ENCODE data around the gene HAUS3. TPM values are rescaled to one million over a fixed set of nuclear protein-coding genes. Genes with fewer than 3 reads are reported as not detected.

HAUS3 gene
- total RNA-seq, 4 donors from 2014 or later = 7.6 to 17.9 (median 11.8) TPM

DNA sequence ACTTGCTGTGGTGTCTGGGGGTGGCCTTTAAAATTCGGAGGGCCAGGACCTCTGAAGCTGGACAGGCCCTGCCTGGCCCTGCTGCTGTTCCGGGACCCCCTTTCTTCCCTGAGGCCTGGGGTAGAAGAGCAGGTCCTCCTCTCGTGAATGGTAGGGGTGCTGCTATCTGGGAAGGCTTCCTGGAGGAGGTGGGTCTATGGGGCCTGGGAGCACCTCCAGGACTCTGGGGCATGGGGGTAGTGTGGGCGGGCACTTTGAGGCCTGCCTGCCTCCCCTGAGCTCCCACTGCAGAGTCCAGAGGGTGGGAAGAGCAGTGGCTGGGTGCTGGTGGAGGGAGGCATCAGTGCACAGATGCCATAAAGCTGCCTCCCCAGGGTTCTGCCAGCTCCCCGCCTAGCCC lies 24.9 kb upstream of the HAUS3 start:
- TF ChIP-seq EP300 (IDR thresholded peaks at IDR 0.05) (no peak), POLR2A (IDR thresholded peaks at IDR 0.05) (no peak), POLR2AphosphoS5 (IDR thresholded peaks at IDR 0.05) (no peak)
- TF ChIP-seq, protein P1, sequence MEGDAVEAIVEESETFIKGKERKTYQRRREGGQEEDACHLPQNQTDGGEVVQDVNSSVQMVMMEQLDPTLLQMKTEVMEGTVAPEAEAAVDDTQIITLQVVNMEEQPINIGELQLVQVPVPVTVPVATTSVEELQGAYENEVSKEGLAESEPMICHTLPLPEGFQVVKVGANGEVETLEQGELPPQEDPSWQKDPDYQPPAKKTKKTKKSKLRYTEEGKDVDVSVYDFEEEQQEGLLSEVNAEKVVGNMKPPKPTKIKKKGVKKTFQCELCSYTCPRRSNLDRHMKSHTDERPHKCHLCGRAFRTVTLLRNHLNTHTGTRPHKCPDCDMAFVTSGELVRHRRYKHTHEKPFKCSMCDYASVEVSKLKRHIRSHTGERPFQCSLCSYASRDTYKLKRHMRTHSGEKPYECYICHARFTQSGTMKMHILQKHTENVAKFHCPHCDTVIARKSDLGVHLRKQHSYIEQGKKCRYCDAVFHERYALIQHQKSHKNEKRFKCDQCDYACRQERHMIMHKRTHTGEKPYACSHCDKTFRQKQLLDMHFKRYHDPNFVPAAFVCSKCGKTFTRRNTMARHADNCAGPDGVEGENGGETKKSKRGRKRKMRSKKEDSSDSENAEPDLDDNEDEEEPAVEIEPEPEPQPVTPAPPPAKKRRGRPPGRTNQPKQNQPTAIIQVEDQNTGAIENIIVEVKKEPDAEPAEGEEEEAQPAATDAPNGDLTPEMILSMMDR (IDR thresholded peaks at IDR 0.05) = no peak
- H3K4me1 ChIP-seq = peaks cover 25% of the 10 kb centered on the region
- H3K27me3 ChIP-seq = no peaks in the 10 kb centered on the region
- no peak overlapping the region for H3K4me3 ChIP-seq
- no peak overlapping the region for H3K27ac ChIP-seq
- H3K9me3 ChIP-seq = no peaks in the 10 kb centered on the region
- DNase-seq (ENCODE audit: low spot score in 2 of 2) = no peak
- WGBS = 76% methylated on average over 4 of the region's 5 CpGs
- H3K36me3 ChIP-seq = peaks cover 7% of the 10 kb centered on the region

DNA sequence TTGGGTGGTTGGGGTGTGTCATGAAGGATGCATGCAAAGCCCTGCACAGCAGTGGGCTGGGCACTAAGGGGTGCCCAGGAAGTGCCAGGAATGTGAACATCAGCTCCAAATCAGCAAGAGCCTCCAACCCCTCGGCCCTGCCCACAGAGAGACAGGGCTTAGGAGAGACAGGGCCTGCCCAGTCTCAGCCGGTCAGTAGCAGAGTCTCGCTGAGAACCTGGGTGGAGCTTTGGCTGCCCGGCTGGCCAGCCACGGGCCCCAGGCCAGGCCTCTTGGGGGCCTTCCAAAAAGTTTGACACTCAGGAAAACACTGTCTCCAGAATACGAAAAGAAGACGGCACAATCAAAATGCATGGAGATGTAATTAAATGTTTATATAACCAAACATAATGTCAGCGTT lies 24.3 kb upstream of the HAUS3 start:
- Histone ChIP-seq H3K27ac (no peak overlapping the region), H3K4me3 (no peak overlapping the region), H3K36me3 (peaks cover under 1% of the 10 kb centered on the region), H3K27me3 (no peaks in the 10 kb centered on the region), H3K9me3 (no peaks in the 10 kb centered on the region), H3K4me1 (peaks cover 25% of the 10 kb centered on the region)
- 50% methylated on average over 8 of the region's 8 CpGs for WGBS
- TF ChIP-seq EP300 (IDR thresholded peaks at IDR 0.05) (no peak), POLR2A (IDR thresholded peaks at IDR 0.05) (no peak), POLR2AphosphoS5 (IDR thresholded peaks at IDR 0.05) (no peak)
- DNase-seq (ENCODE audit: low spot score in 2 of 2) = no peak

DNA sequence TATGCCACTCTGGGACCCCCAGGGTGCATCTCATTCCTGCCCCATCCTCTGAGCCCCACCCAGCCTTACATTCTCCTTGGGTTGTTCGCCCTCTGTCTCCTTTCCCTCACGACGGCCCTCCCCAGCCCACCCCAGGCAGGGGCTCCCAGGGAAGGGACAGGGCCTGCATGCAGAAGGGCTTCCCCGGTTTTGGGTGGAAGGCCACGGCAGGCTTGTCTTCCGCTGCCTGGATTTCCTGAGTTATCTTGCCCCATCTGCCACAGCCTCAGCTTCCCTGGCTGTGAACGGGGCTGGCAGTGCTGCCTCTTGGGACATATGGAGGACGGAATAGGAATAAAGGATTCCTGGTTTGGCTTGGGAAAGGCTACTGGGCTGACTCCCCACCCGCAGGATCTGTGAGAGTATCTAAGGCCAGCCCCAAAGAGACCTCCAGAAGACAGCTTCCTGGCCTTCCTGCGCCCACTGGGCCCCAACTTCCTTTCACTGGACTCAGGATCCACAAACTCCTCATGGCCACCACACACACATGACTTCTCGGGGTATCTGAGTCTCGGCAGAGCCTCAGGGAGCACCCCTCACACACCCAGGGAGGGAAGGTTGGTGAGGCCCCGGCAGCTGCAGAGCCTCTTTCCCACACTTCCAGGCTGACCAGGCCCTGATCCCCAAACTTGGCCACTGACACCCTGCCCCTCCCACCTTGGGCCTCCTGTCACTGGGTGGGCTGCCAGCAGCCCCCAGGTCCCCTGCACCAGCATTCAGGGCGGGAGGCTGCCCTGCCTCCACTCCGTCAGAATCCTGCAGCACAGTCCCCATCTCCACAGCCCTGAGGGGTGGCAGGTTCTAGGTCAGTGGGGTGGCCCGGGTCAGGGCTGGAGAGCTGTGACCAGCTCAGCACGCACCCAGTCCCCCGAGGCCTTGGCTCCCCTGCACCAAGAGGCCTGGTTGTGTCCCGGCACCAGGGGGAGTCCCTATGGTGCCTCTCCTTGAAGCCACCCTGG lies 23.5 kb upstream of the HAUS3 start:
- DNase-seq (ENCODE audit: low spot score in 2 of 2) = no peak
- Histone ChIP-seq H3K4me1 (peaks cover 31% of the 10 kb centered on the region), H3K36me3 (no peaks in the 10 kb centered on the region), H3K9me3 (no peaks in the 10 kb centered on the region), H3K4me3 (no peak overlapping the region), H3K27me3 (no peaks in the 10 kb centered on the region), H3K27ac (no peak overlapping the region)
- WGBS = 71% methylated on average over 16 of the region's 19 CpGs
- TF ChIP-seq POLR2AphosphoS5 (IDR thresholded peaks at IDR 0.05) (no peak), EP300 (IDR thresholded peaks at IDR 0.05) (no peak), POLR2A (IDR thresholded peaks at IDR 0.05) (no peak)
- TF ChIP-seq, protein P1 (IDR thresholded peaks at IDR 0.05) = no peak

DNA sequence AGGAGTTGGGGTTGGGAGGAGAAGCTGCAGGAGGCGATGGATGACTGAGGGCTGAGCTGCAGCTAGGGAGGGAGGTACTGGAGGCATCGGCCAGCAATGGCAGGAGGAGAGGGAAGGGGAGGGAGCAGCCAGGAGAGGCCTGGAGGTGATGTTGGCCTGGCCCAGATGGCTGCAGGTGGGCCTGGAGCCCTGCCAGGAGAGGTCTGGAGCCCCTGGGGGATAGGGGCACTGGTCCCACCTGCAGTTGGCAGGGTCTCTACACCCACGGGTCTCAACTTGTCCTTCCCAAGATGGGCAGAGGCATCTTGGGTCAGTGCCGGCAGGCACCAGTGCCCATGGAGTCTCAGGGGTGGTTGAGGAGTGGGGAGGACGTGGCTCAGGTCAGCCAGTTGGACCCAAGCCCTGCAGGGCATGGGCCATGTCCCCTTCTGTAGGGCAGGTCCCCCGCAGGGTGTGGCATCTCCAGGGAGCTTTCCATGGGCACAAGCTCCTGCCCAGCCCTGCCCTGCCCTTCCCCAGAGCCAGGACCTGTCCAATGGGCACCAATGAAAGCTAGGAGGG lies 22.6 kb upstream of the HAUS3 start:
- Histone ChIP-seq H3K27ac (no peak overlapping the region), H3K27me3 (no peaks in the 10 kb centered on the region), H3K9me3 (no peaks in the 10 kb centered on the region), H3K4me3 (no peak overlapping the region), H3K4me1 (peaks cover 39% of the 10 kb centered on the region), H3K36me3 (no peaks in the 10 kb centered on the region)
- peak in 1 of 2 donors; percentile 65 for DNase-seq (ENCODE audit: low spot score in 2 of 2)
- 77% methylated on average over 2 of the region's 6 CpGs for WGBS
- TF ChIP-seq POLR2A (IDR thresholded peaks at IDR 0.05) (no peak), EP300 (IDR thresholded peaks at IDR 0.05) (no peak), POLR2AphosphoS5 (IDR thresholded peaks at IDR 0.05) (no peak)

DNA sequence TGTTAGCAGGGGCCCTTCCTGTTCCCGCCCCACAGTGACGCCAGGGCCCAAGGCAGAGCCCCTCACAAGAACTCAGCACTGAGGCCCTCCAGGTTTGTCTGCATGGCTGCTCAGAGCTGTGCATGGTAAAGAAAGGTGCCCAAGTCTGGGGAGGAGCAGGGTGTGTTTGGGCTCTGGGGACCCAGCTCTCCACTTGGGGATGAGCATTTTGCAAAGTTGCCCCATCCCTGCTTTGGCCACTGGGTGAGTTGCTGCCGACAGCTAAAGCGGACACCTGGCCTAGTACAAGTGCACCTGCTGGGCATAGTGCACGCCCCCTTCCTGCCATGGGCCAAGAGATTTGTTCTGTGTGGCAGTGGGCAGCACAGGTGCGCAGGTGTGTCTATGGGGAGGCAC lies 22.0 kb upstream of the HAUS3 start:
- no peaks in the 10 kb centered on the region for H3K9me3 ChIP-seq
- no peaks in the 10 kb centered on the region for H3K36me3 ChIP-seq
- H3K4me1 ChIP-seq = peaks cover 46% of the 10 kb centered on the region
- H3K27ac ChIP-seq = no peak overlapping the region
- DNase-seq (ENCODE audit: low spot score in 2 of 2) = peak in 1 of 2 donors; percentile 64
- H3K4me3 ChIP-seq = no peak overlapping the region
- no peaks in the 10 kb centered on the region for H3K27me3 ChIP-seq
- WGBS = 77% methylated on average over 4 of the region's 6 CpGs
- TF ChIP-seq POLR2A (IDR thresholded peaks at IDR 0.05) = no peak
- TF ChIP-seq POLR2AphosphoS5 (IDR thresholded peaks at IDR 0.05) = no peak
- TF ChIP-seq, protein P1 (IDR thresholded peaks at IDR 0.05) = no peak
- TF ChIP-seq EP300 (IDR thresholded peaks at IDR 0.05) = no peak

DNA sequence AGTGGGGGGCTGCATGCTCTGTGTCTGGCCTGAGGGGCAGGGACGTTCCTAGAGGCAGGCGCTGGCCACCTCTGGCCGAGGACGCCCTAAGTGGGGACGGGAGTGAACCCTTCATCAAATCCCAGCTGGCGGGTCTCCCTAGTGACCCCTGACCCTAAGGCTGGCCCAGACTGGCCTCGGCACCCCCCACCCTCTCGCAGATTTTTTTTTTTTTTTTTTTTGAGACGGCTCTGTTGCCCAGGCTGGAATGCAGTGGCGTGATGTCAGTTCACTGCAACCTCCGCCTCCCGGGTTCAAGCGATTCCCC lies 21.0 kb upstream of the HAUS3 start:
- H3K9me3 ChIP-seq = no peaks in the 10 kb centered on the region
- H3K36me3 ChIP-seq = peaks cover 2% of the 10 kb centered on the region
- H3K4me3 ChIP-seq = peak overlapping the region; percentile 93
- DNase-seq (ENCODE audit: low spot score in 2 of 2) = no peak
- TF ChIP-seq, protein P1 (IDR thresholded peaks at IDR 0.05) = no peak
- TF ChIP-seq POLR2AphosphoS5 (IDR thresholded peaks at IDR 0.05) (no peak), POLR2A (IDR thresholded peaks at IDR 0.05) (no peak), EP300 (IDR thresholded peaks at IDR 0.05) (no peak)
- no peaks in the 10 kb centered on the region for H3K27me3 ChIP-seq
- H3K4me1 ChIP-seq = peaks cover 56% of the 10 kb centered on the region
- H3K27ac ChIP-seq = peak overlapping the region; percentile 89
- 44% methylated on average over 13 of the region's 13 CpGs for WGBS
